Measurements from ENCODE around the gene EIF4G3.
"Not testable (repeated sequence)": the region's sequence is repeated elsewhere in the genome, so short reads cannot be mapped to it uniquely, and the experiment has no call there.

EIF4G3 gene

DNA sequence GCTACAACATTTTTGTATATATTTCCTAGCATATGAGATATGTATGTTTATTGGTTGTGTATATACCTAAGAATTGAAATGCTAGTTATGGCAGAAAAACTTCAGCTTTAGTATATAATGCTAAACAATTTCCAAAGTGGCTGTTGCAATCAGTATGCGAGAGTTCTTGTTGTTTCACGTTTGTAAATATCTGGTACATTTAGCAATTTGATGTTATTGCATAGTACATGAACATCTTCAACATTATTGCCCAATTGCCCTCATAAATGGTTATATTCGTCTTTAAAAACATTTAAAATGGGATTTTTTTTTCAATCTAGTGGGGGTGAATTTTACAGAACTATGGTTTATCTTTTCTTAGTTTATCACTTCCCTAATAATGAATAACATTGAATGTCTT is 303.4 kb downstream of the EIF4G3 start:
- DNase-seq (no peak), ATAC-seq (no peak)

DNA sequence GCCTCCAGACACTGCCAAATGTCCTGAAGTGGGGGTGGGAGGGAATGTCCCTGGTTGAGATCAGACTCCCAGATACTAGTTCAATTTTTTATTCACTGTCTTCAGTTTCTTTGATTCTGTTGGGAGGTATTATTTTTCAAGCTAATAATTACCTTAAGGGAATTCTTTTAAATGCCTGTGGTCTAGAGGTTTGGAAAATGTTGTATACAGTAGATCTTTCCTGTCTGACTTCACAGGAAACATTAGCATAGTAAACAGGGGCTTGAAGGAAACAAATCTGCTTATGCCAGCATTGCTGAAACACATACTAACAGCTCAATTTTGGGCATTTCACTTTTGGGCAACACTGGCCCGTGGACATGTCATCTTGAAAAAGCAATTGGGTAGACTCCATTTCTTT is 305.3 kb downstream of the EIF4G3 start:
- DNase-seq (no peak), ATAC-seq (no peak)

DNA sequence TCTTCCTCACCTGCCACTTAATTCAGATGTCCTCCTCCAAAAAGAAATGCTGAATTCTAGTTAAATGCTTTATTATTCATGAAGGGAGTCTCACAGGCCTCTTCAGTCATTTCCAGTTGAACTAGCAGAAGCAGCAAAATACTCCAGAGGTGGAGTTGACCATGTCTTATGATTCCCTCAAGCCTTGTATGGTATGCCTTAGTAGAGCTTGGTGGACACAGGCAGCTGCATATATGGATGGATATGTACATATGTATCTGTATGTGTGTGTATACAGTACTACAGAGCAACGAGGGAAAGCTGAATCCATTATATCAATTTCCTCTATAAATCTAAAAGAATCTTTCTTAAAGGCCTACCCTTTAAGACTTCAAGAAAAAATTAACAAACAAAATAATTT is 306.0 kb downstream of the EIF4G3 start:
- ATAC-seq (no peak), DNase-seq (no peak)

DNA sequence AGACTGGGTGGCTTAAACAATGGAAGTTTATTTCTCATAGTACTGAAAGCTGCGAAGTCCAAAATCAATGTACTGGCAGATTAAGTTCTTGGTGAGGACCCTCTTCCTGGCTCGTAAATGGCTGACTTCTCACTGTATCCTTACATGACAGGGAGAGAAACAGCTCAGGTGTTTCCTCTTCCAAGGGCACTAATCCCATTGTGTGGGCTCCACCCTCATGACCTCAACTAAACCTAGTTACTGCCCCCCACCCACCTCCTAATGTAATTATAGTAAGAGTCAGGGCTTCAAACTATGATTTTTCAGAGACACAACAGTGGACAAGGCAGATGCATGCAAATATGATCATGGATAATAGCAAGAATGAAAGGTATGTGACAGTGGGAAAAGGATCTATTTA is 308.4 kb downstream of the EIF4G3 start:
- ATAC-seq (no peak), DNase-seq (no peak)

DNA sequence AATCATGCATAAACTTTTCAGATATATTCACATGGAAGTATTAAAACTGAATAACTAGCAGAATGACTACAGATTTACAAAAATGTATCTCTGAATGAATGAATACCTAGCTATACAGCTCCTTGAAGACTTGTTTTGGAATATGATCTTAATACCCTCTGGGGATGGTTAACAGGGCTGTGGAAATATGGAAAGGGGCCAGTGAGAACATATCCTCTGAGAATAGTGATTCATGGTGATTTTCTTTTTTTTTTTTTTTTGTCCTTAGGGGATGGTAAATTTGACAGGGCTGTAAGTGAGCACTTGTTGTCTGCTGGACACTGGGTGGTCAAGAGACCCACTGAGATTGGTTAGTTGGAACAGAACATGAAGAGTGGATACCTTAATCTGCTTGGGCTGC is 308.9 kb downstream of the EIF4G3 start:
- DNase-seq (no peak), ATAC-seq (no peak)

DNA sequence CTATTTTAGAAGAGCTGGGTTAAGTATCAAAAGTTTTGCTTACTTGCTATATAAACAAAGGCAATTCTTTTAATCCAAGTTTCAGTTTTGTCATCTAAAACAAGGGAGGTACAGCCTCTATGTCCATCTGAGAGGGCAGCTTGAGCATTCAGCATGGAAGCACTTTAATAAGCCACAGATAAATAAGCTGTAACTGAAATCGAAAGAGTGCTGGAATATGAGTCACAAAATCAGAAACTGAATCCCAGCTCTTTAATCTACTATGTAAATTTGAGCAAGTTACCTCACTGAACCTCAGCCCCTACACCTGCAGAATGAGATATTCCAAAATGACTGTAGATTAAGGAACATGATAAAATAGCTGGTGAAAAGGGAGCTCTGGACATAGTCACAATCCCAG is 309.6 kb downstream of the EIF4G3 start:
- no peak for ATAC-seq
- no peak for DNase-seq

DNA sequence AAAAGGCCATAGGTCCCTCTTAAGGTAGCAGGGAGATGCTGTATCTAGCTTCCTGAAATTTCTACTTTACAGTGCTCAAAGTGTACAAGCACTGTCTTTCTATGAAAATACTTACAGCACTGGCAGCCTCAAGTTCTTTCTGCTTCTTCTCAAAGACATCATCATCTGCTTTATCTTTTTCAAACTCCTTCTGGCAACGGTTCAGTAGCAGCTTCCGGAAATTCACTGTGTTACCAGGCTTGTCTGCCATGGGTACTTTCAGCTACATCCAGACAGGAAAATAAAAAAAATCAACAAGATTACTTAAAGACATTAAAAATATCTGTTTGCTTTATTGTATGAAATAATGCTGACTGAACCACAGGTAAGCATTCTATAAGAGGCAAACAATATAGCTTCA is 311.7 kb downstream of the EIF4G3 start:
- ATAC-seq, result no peak

DNA sequence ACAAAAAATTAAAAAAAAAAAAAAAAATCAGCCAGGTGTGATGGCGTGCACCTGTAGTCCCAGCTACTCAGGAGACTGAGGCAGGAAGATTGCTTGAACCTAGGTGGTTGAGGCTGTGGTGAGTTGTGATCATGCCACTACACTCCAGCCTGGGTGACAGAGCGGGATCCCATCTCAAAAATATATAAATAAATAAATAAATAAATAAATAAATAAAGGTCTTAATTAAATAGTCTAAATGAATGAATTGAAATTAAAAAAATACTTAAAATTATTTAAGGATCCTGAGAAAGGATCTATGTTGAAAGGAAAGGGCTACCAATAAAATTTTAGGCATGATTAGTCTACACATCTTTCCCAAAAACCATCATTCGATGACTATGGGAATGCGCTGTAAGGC is 322.2 kb downstream of the EIF4G3 start:
- ATAC-seq (no peak), DNase-seq (no peak)

More for the DNA sequence above, 311.7 kb downstream of the EIF4G3 start:
- no peak for DNase-seq

DNA sequence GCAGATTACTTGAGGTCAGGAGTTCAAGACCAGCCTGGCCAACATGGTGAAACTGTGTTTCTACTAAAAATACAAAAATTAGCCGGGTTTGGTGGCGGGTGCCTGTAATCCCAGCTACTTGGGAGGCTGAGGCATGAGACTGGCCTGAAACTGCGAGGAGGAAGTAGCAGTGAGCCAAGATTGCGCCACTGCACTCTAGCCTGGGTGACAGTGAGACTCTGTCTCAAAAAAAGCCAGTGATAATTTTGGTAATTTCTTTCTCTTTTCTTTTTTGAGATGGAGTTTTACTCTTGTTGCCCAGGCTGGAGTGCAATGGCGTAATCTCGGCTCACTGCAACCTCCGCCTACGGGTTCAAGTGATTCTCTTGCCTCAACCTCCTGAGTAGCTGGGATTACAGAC is 324.9 kb downstream of the EIF4G3 start:
- not testable (repeated sequence) for DNase-seq, ATAC-seq

DNA sequence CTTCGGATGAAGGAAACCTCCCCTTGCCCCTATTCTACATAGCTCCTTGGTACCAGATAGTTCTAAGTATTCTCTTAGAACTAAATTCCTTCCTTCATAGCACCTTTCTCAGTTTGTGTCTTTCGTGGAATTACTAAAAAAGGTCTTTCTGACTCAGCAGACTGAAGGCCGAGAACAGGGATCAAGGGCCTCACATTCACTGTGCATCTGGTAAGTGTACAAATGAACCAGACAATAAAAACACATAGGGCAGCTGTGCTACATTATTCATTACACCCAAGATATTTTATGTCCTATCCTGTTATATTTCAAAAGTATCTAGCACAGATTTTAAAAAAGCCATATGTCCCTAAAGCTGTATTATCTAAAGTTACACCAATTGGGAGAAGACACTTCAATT is 326.7 kb downstream of the EIF4G3 start:
- ATAC-seq (no peak), DNase-seq (no peak)

DNA sequence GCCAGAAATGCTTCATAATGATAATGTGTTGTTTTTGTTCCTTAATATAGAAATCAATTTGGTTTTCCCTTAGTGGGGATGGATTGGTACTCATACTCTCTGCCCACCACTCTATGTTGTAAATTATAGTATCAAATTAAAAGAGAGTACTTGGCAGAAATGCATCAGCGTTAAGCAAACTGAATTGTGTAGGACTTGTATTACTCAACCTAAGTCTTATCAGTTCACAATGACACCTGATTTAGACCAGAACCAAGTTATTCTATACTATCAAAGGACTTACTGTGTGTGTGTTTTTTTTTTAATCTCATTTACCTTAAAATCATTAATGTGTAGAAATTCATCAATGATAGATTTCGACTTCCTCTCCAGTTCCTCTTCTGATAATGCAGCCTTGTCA is 327.6 kb downstream of the EIF4G3 start:
- ATAC-seq (no peak), DNase-seq (no peak)

DNA sequence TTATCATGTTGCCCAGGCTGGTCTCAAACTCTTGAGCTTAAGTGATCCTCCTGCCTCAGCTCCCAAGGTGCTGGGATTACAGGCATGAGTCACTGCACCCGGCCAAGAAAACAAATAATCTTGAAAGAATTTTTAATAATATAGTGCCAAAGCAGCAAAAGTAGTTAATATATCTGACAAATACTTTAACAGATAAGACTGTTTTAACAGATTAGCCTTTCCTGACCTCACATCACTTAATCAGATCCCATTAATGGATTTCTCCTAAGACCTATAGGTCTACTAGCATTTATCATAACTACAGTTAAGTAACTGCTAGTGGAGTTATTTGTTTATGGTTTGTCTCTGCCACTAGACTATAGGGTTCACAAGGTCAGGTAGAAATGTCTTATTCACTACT is 328.5 kb downstream of the EIF4G3 start:
- DNase-seq (no peak), ATAC-seq (no peak)

DNA sequence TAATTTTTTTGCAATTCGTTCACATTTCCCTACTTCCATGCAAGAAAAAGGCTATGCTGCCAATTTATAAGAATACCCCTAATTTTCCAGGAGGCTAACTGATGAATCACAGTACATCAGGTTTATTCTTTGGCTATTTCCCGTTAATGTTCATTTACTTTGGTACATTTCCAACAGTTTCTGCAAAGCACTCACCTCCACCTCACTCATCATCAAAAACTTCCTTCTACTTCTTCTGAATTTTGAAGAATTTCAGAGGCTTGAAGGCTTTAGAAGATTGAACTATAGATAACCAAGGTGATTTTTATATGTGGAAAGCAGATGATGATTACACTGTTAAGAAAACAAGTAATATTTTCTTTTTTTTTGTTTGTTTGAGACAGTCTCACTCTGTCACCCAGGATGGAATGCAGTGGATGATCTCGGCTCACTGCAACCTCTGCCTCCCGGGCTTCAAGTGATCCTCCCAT is 329.1 kb downstream of the EIF4G3 start:
- DNase-seq (no peak), ATAC-seq (no peak)

DNA sequence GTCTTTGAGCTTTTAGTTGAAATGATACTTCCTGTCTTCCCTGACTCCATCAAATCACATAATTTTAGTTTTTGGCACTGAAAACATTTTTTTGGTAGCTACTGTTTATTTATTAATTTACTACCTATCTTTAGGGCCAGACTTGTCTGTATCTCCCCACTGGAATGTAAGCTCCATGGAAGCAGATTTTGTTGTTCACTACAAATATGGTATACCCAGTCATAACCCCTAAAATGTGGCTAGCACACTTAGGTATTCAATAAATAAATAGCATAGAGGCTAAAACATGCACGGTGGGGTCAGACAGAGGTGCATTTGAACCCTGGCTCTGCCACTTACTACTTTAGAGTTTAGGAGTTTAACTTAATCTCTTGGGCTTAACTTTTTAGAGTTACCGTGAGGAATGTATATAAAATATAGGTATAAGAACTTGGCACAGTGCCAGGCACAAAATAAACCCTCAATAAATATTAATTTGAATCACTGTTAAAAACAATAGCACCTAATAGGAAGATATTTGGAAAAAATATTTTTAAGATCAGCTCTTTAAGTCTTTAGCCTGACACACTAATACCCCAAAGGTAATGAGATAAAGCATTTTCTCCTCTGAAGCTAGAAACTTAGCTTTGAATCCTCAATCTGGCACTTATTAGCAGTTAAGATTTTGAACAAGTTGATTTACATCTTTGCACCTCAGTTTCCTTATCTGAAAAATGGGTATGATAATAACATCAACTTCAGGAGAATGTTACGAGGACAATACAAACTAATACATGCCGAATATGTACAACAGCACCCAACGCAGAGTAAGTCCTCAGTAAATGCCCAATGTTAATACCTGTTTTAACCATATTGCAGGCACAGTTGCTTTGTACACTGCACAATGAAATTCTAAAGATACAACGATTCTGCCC is 330.0 kb downstream of the EIF4G3 start:
- ATAC-seq (no peak), DNase-seq (no peak)

DNA sequence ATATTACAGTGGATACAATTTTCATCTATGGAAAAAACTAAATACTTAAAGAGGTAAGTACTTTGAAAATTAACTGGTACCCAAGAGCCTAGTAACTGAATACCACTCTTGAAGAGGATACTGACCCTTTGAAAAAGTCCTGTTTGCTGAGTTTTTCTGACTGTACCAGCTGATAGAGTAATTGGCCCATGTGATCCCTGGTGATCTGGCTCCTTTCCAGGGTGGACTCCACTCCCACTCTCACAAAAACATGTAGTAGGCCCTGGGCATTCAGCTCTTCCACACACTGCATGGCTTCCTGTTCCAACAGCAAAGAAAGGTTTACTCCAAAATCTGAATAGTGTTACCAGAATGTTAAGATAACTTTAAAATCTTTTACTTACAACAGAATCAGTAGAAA is 336.0 kb downstream of the EIF4G3 start:
- DNase-seq (no peak), ATAC-seq (no peak)

DNA sequence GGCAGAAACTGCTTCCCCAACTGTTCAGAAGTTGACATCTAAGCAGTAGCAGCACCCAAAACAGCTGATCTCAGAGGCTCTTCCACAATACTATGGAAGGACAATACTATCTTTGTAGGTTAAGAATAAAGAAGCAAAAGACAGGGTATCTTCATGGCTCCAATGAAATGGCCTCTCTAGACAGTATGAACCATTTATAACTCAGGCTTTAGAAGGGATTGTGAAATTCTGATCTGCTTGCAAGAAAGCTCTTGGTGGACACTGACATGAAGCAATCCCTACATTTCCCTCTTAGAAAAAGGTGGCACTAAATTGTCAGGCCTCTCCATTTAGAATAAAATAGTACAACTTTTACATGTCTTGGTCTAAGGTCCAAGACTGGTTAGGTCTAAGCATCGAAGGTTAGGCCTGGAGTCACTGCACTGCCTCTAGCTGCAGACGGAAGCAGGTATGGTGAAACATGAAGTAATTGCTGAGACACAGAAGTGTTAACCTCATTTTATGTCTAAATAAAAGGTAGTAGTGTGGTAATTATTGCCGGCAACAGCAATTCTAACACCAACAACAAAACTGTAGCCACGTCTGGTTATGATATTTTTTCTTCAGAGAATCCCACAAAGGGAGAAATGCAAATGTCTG is 339.0 kb downstream of the EIF4G3 start:
- no peak for ATAC-seq
- DNase-seq, result no peak

DNA sequence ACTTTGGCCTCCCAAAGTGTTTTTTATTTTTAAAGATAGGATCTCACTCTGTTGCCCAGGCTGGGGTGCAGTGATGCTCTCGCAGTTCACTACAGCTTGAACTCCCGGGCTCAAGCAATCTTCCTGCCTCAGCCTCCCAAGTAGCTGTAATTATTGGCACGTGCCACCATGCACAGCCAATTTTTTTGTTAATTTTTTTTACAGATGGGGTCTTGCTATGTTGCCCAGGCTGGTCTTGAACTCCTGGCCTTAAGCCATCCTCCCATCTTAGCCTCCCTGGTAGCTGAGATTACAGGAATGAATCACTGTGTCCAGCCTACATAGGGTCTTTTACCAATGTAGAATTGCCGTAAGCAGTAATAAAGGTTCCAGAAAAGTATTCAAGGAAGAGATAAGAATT is 340.5 kb downstream of the EIF4G3 start:
- ATAC-seq (no peak), DNase-seq (no peak)

DNA sequence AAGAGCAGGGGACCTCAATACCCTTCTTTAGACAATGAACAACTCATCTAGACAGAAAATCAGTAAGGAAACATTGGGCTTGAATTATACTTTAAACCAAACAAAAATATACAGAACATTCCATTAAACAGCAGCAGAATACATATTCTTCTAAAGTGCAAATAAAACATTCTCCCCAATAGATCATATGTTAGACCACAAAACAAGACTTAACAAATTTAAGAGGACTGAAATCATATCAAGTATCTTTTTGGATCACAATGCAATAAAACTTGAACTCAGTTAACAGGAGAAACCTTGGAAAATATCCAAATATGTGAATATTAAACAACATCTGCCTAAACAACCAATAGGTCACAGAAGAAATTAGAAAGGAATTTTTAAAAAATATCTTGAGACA is 341.9 kb downstream of the EIF4G3 start:
- DNase-seq, result no peak
- no peak for ATAC-seq

DNA sequence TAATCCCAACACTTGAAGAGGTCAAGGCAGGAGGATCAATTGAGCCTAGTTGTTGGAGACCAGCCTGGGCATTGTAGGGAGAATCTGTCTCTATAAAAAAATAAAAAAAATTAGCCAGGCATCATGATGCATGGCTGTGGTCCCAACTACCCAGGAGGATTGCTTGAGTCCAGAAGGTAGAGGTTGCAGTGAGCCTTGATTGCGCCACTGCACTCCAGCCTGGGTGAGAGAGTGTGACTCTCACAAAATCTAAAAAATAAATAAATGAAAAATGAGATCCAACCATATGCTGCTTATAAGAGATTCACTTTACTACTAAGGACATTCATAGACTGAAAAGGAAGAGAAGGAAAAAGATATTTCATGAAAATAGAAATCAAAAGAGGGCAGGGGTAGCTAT is 342.5 kb downstream of the EIF4G3 start:
- no peak for ATAC-seq

DNA sequence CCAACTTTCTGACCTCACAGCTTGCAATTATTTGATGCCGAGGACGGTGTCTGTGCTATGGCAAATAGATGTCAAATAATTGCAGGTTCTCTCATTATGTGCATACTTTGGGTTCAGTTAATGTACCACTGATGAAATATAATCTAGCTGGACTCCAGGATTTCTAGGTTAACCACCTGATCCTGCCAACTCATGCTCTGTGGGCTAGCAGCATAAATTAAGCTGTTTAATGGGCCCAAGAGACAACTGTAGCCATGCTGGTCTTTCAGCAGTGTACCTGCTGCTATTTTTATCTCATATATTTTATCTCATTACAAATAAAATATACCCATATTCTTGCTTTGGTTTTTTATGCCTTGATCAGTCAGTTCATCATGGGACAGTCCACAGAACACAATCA is 346.3 kb downstream of the EIF4G3 start:
- DNase-seq, result no peak
- ATAC-seq, result no peak

More for the DNA sequence above, 342.5 kb downstream of the EIF4G3 start:
- DNase-seq, result no peak

DNA sequence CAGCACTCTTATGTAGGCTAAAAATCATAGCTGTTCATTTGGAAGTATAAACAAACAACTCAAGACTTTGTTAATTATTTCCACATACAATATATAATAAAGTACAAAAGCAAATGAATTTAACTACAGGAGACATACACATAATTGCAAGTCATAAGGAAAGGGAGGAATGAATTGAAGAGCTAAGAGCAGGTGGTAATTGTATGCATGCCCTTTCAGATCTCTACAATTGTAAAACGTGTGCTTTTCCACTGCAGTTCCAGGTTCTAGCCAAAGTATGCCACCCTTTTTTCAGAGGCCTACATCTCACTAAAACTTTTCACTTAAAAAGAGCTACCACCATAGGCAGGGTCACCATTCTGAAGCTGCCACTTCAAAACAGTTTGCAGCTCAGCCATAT is 346.8 kb downstream of the EIF4G3 start:
- DNase-seq (no peak), ATAC-seq (no peak)

DNA sequence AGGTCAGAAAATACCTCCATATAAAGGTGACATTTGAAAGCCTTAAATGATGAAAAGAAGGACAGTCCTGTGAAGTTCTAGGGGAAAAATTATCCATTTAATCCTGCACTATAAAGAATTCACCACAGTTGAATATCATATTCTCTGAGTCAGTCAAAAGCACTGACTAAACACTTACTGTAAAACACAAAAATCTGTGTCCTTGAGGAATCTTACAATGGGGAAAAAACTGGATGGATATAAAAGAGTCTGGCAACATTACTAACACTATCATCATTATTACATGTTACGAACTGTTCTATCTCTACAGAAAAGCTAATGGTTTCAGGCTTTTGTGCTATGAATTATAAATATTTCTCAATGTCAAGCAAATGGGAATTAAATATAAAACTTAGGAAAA is 347.2 kb downstream of the EIF4G3 start:
- ATAC-seq, result no peak
- no peak for DNase-seq

DNA sequence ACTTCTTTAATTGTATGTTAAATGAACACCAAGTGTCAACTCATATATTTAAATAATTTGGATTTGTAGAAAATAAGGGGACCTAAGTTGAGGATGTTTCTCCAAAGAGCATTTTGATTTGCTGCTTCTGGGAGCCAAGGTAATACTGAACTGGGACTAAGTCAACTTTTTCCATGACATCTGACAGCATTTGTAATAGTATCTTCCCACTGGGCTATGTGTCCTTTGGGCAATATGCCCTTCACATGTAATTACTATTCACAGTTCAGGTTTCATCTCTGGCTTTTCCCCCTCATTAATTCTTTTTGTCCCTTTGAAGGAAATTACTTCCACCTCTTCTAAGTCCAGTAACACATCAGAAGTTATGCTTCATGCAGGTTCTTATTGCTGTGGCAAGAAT is 352.9 kb downstream of the EIF4G3 start:
- no peak for ATAC-seq
- DNase-seq, result no peak

DNA sequence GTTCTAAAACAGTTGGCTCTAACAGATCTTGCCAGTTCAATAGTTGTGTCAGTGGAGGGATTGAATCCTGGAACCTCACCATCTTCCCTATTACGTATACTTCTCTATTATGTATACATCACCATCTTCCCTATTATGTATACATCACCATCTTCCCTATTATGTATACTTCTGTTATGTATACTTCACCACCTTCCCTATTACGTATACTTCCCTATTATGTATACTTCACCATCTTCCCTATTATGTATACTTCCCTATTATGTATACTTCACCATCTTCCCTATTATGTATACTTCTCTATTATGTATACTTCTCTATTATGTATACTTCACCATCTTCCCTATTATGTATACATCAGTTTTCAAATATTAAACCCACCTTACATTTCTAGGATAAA is 355.2 kb downstream of the EIF4G3 start:
- ATAC-seq (no peak), DNase-seq (no peak)

Measured in stimulated activated naive CD8-positive, alpha-beta T cell treated with anti-CD3 and anti-CD28 coated beads, Interleukin-15, Interleukin-2, amounts not matched to agents 100 U/mL and 50 U/mL, for 24 hours (primary cell).